ENCODE results near the gene ZNF280D.
"Not testable (repeated sequence)": the region's sequence is repeated elsewhere in the genome, so short reads cannot be mapped to it uniquely, and the experiment has no call there.

ZNF280D gene

DNA sequence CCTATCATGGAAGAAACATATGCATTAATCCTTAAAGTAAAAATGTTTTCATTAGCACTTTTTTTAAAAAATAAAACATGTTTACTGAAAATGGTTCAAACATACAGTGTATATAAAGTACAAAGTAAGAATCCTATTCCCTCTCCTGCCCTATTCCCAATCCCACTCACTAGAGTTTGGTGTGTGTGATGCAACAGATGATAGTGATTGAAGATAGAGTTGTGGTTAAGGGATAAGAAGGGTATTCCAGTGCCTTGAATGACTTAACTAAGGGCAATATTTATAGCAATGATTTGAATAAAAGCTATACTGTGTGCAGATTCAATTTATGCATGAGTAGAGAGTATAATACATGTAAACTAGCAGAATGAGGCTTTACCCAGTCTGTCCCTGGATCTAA lies 18.1 kb downstream of the ZNF280D start:
- DNase-seq: peak; percentile 91

DNA sequence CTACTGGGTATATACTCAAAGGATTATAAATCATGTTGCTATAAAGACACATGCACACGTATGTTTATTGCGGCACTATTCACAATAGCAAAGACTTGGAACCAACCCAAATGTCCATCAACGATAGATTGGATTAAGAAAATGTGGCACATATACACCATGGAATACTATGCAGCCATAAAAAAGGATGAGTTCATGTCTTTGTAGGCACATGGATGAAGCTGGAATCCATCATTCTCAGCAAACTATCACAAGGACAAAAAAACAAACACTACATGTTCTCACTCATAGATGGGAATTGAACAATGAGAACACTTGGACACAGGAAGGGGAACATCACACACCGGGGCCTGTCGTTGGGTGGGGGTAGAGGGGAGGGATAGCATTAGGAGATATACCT lies 23.8 kb downstream of the ZNF280D start:
- DNase-seq: not testable (repeated sequence)

DNA sequence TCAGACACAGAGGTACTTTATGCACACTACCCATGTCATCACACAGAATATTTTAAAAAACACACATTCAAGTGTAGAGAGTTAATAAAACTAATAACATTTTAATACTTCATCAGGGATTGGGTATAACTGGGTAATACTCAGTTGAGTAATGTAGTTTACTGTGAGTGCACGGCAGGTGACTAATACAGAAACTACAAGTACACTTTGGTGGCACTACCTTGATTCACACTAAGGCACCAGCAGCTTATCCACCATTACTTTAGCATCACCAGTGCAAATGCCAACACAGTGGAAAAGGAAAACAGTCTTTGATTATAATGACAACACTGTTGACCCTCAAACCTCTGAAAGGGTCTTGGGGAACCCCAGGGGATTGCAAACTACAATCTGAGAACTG lies 33.6 kb downstream of the ZNF280D start:
- no peak for DNase-seq

DNA sequence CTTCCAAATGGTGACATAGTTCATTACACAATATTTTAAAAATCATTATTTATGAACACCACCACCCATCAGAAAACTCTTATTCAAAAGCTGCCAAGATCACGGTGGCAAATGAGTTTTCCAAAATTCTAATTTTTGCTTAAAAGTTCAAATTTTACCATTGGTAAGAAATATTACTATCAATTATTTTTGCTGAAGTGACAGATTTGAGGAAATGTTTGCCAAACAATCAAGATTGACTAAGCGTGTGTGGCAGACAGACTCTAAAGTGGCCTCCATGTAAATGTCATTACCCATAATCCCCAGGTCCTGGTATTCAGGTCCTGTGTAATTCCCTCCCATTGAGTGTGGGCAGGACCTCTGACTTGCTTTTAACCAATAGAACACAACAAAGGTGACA lies 35.0 kb downstream of the ZNF280D start:
- no peak for DNase-seq

DNA sequence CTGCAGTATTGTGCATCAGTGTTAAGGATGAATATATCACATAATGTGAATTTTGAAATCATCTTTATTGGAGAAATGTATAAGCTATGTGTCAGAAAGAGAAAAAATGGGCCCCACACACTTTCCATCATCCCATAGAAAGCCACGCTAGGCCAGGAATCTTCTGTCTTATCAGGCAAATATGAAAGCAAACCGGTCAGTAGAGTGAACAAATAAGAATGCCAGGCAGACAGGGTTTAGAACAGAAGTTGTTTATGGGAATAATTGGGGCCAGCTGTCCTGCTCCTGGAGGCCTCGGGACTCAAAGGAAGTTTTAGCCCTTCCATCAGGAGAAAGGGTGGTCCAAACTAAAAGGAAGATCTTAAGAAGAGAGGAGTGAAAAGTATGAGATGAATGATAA lies 39.5 kb downstream of the ZNF280D start:
- no peak for DNase-seq

DNA sequence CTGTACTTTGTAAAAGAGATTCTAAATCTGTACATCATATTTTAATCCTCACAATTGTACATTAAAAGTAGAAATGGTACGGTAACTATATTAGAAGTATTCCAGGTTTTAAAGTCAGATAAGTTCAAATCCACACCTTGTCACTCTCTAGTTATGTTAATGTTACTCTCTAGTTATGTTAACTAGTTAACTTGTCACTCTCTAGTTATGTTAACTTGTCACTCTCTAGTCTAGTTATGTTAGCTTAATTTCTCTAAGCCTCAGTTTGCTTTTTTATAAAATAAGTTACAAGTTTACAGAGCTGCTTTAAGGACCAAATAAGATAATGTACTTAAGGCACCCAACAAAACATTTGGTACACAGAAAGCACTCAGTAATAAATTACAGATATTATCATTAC lies 42.6 kb downstream of the ZNF280D start:
- no peak for DNase-seq

DNA sequence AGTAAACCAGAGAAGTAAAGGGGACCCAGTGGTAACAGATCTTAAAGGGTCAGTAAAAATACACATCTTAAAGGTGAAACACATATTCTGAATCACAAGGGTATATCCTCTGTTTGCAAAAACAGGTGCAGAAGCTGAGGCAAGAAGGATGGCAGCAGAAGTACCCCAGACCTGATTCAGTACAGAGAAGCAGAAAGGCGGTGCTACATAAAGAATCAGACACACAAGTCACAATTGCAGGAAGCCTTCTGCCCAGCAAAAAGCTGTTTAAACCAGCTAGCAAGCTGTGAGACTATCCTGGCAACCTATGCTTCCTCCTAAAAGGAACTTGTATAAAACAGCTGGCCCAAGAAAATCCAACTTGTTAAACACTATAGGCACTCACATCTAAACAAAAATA lies 49.4 kb downstream of the ZNF280D start:
- no peak for DNase-seq

DNA sequence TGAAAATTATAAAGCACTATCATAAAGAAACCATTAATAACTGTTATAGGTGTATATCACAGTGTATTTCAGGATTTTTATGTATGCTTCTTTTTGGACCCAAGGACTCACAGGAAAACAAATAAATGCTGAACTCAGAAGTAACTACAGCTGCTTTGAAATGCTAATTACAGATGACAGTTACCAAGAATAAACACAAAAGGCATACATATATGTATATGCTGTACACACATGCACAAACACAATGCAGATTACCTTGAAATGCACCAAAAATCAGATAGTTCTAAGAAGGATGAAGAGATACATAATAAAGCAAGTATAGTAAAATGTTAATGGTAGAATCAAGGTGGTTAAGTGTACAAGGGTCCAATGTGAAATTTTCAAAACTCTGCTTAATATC lies 52.2 kb downstream of the ZNF280D start:
- DNase-seq: peak; percentile 2

DNA sequence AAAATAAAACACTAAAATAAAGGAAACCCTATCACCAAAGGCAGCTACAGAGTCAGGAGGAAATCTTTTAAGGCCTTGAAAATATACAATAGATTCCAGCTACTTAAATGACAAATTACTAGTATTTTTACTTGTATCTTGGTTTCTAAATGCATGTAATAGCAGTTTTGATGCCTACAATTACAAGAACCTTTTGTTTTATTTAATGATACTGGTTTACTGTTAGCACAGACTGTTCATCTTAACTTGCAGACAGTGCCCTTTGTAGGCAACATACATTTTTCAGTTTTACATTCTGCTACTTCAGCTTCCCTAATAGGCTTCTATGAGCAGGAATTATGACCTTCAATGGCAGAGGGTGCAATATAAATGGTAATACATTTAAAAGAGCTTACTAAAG lies 54.1 kb downstream of the ZNF280D start:
- no peak for DNase-seq

DNA sequence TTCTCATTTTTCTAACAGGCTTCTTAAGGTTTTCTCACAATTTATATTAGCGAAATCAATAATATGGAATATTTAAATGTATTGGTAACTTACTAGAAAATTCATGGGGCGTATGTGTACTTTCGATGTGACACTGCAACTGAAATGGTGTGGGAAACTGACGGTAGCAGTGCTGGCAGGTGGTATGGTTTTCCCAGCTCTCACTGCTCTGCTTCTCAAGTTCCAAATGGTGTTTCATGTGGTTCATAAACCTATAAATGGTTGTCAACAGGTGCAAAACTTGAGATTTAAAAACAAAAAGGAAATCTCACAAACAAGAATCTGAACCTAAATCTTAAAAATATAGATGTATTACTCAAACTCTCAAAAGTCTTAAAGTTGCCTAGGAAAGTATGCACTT lies 54.7 kb downstream of the ZNF280D start:
- DNase-seq: no peak

DNA sequence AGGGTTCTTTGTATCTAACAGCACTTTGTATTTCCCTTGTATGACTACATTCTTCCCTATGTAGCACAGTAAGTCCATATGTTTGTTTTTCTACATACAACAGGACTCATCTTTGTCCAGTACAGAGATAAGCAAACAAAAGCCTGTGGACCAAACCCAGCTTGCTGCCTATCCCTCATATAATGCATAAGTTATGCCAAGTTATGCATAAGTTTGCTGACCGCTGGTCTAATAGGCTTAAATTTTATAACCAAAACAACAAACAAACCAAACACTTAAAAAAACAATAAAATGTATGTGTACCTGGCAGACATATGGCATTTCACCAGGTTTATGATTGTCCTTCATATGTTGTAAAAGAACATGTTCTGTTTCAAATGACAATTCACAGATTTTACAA lies 56.0 kb downstream of the ZNF280D start:
- DNase-seq: no peak

DNA sequence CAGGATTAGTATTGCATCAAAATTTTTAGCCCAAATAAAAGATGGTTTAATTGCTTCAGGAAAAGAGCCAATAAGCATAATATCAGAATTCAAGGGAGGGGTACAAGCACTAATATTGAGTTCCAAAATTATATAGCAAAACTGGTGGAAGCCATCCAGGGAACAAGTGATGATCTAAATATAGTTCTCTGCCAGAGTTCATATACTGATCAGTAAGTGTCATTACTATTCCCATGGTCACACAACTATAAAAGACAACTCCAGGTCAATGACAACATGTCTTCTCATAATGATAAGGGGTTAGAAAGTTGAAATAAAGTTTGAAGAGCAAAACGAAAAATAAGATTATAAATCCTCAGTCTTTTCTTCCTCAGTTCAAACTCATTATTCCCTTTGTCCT lies 57.4 kb downstream of the ZNF280D start:
- DNase-seq: no peak

DNA sequence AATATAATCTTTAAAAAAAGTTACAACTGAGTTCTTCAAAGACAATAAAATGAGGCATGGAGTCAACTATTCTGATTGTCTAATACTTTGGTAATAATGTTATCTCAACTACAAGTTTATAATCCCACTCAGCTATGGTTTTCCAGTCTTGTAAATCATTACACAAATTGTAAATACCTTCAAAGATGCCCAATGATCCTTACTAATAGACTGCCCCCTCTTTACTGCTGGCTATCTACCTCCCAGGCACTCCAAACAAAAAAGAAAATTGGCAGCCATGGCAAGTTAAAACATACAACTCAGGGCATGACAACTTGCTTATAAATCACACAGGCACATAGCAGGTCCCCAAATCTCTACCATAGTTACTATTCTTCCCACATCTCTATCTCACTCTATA lies 58.5 kb downstream of the ZNF280D start:
- DNase-seq: no peak

DNA sequence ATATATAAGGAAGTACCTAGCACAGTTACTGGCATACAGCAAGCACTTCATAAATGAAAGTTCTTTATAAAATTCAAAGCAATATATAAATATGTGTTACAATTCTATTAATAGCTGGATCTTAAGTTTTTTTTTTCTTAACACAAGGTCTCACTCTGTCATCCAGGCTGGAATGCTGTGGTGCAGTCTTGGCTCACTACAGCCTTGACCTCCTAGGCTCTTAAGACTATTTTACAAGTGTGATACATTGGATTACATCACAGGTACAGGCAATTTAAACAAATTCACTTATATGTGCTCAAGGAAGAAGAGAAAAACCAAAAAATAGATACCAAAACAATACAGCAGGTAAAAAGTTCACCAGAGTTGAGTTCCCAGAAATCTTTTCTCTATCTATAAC lies 60.6 kb downstream of the ZNF280D start:
- no peak for DNase-seq

DNA sequence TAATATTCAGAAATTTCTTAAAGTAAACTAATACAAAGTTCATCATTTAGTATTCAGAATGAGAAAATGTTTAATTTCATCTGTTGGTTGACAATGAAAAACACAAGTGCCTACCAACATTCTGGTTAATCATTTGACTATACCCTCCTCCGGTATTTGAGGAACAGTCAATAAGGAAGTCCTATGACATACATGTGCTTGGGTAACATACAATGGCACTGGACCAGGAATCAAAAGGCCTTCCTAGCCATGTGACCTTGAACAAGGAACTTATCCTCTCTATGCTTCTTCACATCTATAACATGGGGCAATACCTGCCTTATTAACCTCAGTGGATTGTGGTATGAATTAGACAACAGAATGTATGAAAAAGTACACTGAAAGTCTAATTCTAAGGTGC lies 65.8 kb downstream of the ZNF280D start:
- DNase-seq: no peak

DNA sequence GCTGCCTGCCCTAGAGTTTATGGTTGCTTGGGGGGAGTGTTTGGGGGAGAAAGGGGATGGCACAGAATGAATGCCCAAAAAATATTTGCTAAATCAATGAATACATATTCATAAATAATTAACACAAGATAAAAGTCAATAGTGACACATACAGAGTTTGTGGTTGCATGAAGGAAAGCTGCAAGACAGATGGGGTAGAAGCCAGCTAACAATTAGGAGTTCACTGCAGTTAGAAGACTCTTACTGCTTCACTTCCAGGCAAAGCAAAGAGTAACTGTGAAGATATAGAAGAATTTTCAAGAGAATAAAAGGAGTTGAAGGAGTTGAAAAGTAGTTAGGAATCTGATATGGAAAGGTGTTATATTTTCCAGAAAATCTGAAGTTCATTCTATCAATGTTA lies 72.4 kb downstream of the ZNF280D start:
- no peak for DNase-seq

DNA sequence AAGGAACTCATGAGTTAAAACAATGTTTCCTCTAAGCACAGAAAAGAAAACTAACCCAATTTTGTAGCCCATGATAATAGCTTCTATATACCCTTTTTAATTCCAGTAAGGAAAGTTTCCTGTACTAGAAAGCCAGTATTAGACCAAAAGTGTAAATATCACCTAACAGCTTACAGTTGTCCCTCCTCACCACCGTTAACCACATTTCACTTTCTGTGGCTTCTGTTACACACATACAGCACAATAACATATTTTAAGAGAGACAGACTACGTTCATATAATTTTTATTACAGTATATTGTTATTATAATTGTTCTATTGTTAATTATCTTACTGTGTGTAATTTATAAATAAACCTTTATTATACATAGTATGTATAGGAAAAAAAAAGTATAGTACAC lies 74.1 kb downstream of the ZNF280D start:
- no peak for DNase-seq

DNA sequence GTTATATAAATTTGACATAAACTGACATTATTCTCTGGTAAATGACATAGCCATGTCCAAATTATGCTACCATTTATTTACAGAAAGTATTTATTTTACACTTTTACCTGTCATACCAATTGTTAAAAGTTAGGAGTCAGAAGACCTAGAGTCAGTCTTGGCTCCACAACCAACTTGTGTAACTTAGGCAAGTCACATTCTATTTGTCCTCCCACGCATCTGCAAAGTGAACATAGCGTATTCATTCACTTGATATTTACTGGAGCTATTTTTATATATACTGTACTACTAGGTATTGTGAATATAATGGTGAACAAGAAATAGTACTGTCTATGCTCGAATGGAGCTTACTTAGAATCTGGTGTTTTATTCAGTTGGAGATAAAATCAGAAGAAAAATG lies 78.7 kb downstream of the ZNF280D start:
- DNase-seq: no peak

DNA sequence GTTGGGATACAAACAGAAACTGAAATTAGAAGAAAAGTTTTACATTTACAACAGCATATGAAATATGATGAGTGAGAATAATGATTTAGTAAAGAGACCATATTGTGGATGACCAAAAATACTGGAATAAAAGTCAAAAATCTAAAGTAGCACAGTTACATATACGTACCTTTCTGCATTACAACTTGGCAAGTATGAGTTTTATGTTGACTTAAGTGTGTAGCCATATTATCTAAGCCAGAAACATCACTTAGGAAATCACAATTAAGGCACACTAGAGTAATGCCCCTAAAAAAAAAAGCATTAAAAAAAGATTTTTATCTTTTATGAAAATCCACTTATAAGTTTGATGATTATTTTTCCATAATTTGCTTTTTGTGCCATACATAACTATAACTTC lies 79.1 kb downstream of the ZNF280D start:
- DNase-seq: no peak

DNA sequence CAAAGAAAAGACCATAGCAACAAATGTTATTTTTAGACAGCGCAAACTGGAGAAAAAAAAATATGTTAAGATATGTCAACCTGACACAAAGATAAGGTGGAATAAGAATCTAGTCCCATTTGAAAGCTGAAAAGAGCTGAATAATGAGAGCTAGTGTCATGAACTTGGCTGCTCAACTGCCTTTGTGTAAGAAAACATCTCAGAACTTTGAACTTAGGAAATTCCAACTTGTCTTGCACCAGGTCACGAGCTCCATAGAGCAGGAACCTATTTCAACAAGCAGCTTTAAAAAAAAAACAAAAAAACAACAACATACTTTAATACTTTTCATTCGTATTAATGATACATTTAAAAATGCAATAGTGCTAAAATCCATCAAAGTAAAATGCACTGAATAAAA lies 79.5 kb downstream of the ZNF280D start:
- DNase-seq: no peak

DNA sequence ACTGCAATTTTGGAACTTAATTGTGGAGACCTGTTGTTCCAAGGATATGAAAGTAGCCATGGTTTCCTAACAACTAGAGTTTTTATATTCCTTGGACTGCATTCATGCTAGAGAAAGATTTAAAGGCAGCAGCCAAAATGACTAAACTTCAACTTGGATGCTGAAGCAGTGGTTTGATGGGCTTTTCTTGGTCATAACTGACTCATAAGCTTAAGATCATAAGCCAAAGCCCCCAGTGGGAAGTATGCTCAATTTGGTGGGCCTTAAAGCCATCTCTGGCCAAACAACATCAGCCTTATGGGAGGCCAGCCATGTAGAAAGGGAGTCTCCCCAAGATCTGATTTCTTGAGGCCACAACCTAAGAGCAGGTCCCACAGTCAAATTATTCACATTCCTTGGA lies 80.2 kb downstream of the ZNF280D start:
- DNase-seq: no peak

DNA sequence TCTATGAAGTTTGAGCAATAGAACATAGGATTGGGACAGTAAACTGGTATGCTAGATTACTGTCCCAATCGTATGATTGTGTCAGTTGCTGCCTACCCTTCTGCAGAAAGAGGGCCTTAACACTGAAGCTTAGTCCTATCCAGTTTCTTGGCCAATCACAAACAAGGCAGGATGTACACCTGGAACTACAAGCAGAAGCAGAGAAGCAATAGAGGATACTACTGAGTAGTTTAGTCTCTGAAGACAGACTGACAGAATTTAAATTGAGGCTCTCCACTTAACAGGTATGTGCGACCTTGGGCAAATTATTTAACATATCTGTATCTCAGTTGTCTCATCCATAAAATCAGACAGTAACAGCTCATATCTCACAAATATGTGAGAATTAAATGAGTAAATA lies 85.0 kb downstream of the ZNF280D start:
- DNase-seq: no peak

DNA sequence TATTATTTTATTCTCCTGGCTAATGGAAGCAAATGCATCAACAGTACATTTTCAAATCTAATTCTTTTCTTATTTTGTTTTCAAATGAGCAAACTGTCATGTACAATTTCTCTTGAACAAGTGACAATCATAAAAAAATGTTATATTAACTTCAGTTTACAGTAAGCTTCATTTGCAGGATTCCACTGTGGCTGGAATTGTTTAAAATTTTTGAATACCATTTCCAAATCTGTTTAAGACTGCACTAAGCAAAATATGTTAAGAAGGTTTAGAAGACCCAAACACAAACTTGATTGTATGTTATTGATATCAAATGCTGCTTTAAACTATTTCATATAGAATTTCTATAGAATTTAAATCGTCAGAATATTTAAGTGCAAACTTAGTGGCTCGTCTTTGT lies 92.8 kb downstream of the ZNF280D start:
- no peak for DNase-seq

DNA sequence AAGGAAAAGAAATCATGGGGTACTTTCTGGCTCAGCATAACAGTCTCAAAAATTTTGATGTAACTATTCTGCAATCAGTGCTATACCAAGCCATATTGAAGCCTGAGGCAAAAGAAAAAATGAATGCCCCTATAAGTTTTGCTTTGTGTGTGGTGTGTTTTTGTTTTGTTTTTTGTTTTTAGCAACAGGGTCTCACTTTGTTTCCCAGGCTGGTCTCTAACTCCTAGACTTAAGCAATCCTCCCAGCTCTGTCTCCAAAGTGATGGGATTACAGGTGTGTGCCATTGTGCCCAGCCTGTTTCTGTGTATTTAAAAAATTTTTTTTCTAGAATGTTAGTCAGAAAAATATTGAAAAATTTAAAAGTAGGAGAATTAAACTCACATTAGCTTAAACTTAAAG lies 93.2 kb downstream of the ZNF280D start:
- DNase-seq: no peak

DNA sequence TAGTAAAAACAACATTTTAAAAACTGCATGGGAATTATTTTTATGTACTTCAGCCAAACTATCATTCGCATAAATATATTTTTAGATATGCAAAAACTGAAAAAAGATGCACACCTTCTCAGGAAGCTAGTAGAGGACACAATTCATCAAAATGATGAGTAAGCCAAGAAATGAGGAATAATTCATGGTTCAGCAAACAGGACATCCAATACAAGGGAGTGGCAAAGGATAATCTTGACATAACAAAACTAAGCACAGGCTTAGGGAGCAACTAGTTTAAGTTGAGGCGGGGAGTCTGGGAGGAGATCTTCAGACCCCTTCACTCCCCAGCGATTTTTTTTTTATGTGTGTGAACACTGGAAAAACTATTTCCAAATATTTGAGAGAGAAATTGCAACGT lies 93.7 kb downstream of the ZNF280D start:
- no peak for DNase-seq

DNA sequence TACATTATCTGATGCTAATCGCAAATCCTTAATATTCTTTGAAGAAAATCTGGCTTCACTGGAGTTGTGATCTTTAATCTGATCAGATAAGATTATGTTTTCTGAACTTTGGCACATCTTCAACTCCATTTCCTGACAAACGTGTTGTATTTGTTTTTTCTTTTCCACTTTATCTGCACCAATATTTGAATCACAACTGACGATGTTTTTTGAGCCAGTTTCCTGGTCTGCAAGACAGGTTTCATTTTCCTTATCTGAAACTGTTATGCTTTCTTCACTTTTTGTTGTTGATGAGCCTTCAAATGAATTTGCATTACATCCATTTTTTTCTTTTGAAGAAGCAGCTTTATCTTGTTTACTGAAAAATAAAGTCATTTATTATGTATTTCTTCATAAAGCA lies 101.5 kb downstream of the ZNF280D start:
- DNase-seq: no peak
